GM12878 (cell line): Measurements from ENCODE around the gene SLC44A3. TPM values are rescaled to one million over a fixed set of nuclear protein-coding genes. Genes with fewer than 3 reads are reported as not detected.

Source experiments
- ATAC-seq: fragments of 200-7000 bp; cut with Tn5 transposase; 3 replicates; pipeline ENCODE4 v1.9.1; 2020; ENCODE audit warnings: mild to moderate bottlenecking, moderate library complexity
- BruUV-seq: library from RNA; stranded (reverse); fragments of 400-500 nt; replicated peaks from 2 replicates; lab custom pipeline; 2021; lab: Mats Ljungman, UMichigan
- CTCF ChIA-PET: fragments of 300-600 bp; sonication (Branson Sonifier 250); formaldehyde crosslinking; extraction: SDS; loops from one replicate; lab custom pipeline; 2021; ENCODE audit warnings: inconsistent platforms; lab: Yijun Ruan, JAX
- POLR2A ChIA-PET: fragments of 350-600 bp; formaldehyde crosslinking; extraction: SDS; loops from one replicate; lab custom pipeline; 2021; ENCODE audit warnings: inconsistent platforms; lab: Charles Lee
- RAD21 ChIA-PET: fragments of 300-600 bp; sonication (Branson Sonifier 250); formaldehyde crosslinking; loops from one replicate; lab custom pipeline; 2023; ENCODE audit warnings: antibody characterized with exemption; ENCODE audit not compliant: unreplicated experiment; lab: Charles Lee
- SMC1A ChIA-PET: fragments of 300-600 bp; sonication (Branson Sonifier 250); formaldehyde crosslinking; loops from one replicate; lab custom pipeline; 2023; ENCODE audit not compliant: unreplicated experiment, uncharacterized antibody; lab: Charles Lee
- DNase-seq: peaks from one replicate; pipeline ENCODE4 v3.0.0-alpha.2; 2011; ENCODE audit warnings: low read depth, low spot score
- FAIRE-seq: peaks from 3 replicates; lab custom pipeline; 2011; peaks lifted over from hg19 to GRCh38; lab: Jason Lieb, UNC
- H2AFZ ChIP-seq: 2 replicates; pipeline ENCODE4 v1.6.0; 2011; ENCODE audit warnings: low read depth, low read length, control low read depth; ENCODE audit not compliant: control insufficient read depth
- H3K27ac ChIP-seq: 2 replicates; pipeline ENCODE4 v1.5.1; 2011; ENCODE audit warnings: control low read depth; ENCODE audit not compliant: control insufficient read depth, insufficient read depth
- H3K27me3 ChIP-seq, 2 experiments: replicated peaks in 1 of 2; 2 replicates each; pipeline versions ENCODE4 v1.6.0 to v1.6.1; 2011; ENCODE audit warnings: low read length in 1 of 2; ENCODE audit not compliant: control insufficient read depth in 2 of 2, insufficient read depth in 2 of 2
- H3K36me3 ChIP-seq, 2 experiments: 2 replicates each; pipeline ENCODE4 v1.5.1; 2011; ENCODE audit warnings: low read length in 1 of 2; ENCODE audit not compliant: control insufficient read depth in 2 of 2, insufficient read depth in 2 of 2
- H3K4me1 ChIP-seq: 2 replicates; pipeline ENCODE4 v1.6.1; 2011; ENCODE audit warnings: mild to moderate bottlenecking, low read length, moderate library complexity, mixed read lengths; ENCODE audit not compliant: control insufficient read depth, insufficient read depth
- H3K4me2 ChIP-seq: 2 replicates; pipeline ENCODE4 v1.6.0; 2011; ENCODE audit warnings: control low read depth; ENCODE audit not compliant: control insufficient read depth, insufficient read depth
- H3K4me3 ChIP-seq: fragments of 200-600 bp; sonication (generic); 2 replicates; pipeline ENCODE4 v1.5.1; 2016
- H3K79me2 ChIP-seq: 2 replicates; pipeline ENCODE4 v1.6.0; 2011; ENCODE audit warnings: low read length; ENCODE audit not compliant: control insufficient read depth, insufficient read depth
- H3K9ac ChIP-seq: 2 replicates; pipeline ENCODE4 v1.8.0; 2011; ENCODE audit warnings: low read length, control low read depth, mixed read lengths; ENCODE audit not compliant: control insufficient read depth, insufficient read depth
- H3K9me3 ChIP-seq: replicated peaks from 3 replicates; pipeline ENCODE4 v1.5.1; 2011; ENCODE audit warnings: mild to moderate bottlenecking, low read length; ENCODE audit not compliant: control insufficient read depth, insufficient read depth
- H4K20me1 ChIP-seq: 2 replicates; pipeline ENCODE4 v1.6.0; 2011; ENCODE audit not compliant: control insufficient read depth, insufficient read depth
- MEF2B ChIP-seq: fragments of 450-650 bp; IDR thresholded peaks from 2 replicates; pipeline ENCODE4 v1.6.1; 2018; ENCODE audit warnings: mild to moderate bottlenecking, moderate library complexity; ENCODE audit not compliant: partially characterized antibody, poor library complexity, severe bottlenecking
- NR2C2 ChIP-seq: IDR thresholded peaks from 2 replicates; pipeline ENCODE4 v1.6.1; 2011; ENCODE audit warnings: borderline replicate concordance, low read depth; ENCODE audit not compliant: control insufficient read depth, insufficient read length
- NR2F1 ChIP-seq: fragments of 450-650 bp; conservative IDR thresholded peaks from 2 replicates; pipeline ENCODE4 v1.6.1; 2017; ENCODE audit warnings: mild to moderate bottlenecking
- STAT1 ChIP-seq: fragments of 450-650 bp; conservative IDR thresholded peaks from 2 replicates; pipeline ENCODE4 v1.6.1; 2014; ENCODE audit warnings: antibody characterized with exemption, mild to moderate bottlenecking
- TARDBP ChIP-seq: IDR thresholded peaks from 2 replicates; pipeline ENCODE4 v1.6.1; 2016; ENCODE audit warnings: borderline replicate concordance
- TBL1XR1 ChIP-seq: IDR thresholded peaks from 2 replicates; pipeline ENCODE4 v1.6.1; 2012; ENCODE audit warnings: low read depth, low read length, improper control_type of control experiment
- YBX1 ChIP-seq: fragments of 450-650 bp; IDR thresholded peaks from 2 replicates; pipeline ENCODE4 v1.6.1; 2016; ENCODE audit warnings: antibody characterized with exemption
- ZSCAN29 ChIP-seq: fragments of 450-650 bp; IDR thresholded peaks from 2 replicates; pipeline ENCODE4 v1.6.1; 2017; ENCODE audit warnings: mild to moderate bottlenecking, moderate library complexity
- WGBS: methylation state at CpG from one replicate; pipeline ENCODE4 v1.1.6; 2016; ENCODE audit warnings: low lambda C conversion rate; ENCODE audit not compliant: insufficient replicate concordance, insufficient coverage; ENCODE audit errors: missing lambda C conversion rate; 5-methylcytosine and 5-hydroxymethylcytosine counted together
- in situ Hi-C: fragments of 300-500 bp; cut with MboI; formaldehyde crosslinking; loops from 9 replicates; pipeline ENCODE4 v1.14.3; 2018; ENCODE audit warnings: mixed read lengths
- intact Hi-C: fragments of 100-400 bp; cut with micrococcal nuclease; formaldehyde crosslinking; loops from one replicate; pipeline ENCODE4 v1.14.2; 2022; ENCODE audit not compliant: unreplicated experiment
- polyA plus RNA-seq, 11 experiments: library from polyadenylated mRNA; depleted of rRNA in 4 of 11; unstranded in 6 of 11; stranded (reverse) in 5 of 11; fragments of >200 nt; fragmentation: Nextera tagmentation in 4 of 11; fragmentation: Illumina TruSeq in 1 of 11; extraction: Ambion mirVana in 4 of 11; extraction: Trizol in 1 of 11; gene quantifications; 1 replicate in 1 of 11; 2 replicates in 10 of 11; pipeline versions ENCODE4 v1.2.1 to v1.2.3, GENCODE V29; 2011 to 2016; ENCODE audit warnings: inconsistent platforms in 2 of 11, missing spikeins in 2 of 11, low read depth in 1 of 11
- total RNA-seq, 4 experiments: library from RNA; depleted of rRNA in 3 of 4; stranded (reverse); fragments of >200 nt in 3 of 4; fragmentation: Illumina TruSeq in 1 of 4; extraction: Trizol in 1 of 4; gene quantifications; 2 replicates each; pipeline versions ENCODE4 v1.2.1 to v1.2.3, GENCODE V29; 2013 to 2021
- TF ChIP-seq, protein P1 (sequence below): fragments of 150-350 bp; IDR thresholded peaks from 2 replicates; pipeline ENCODE4 v1.6.1; 2016; ENCODE audit warnings: low read depth, low read length
- TF ChIP-seq, protein P2 (sequence below): IDR thresholded peaks from 2 replicates; pipeline ENCODE4 v1.6.1; 2012; ENCODE audit warnings: low read length, inconsistent platforms

SLC44A3 gene
- total and polyA plus RNA-seq, 10 of the 15 experiments (the other 5 are each of a cell fraction or from before 2014, with no cell fraction given): not detected

DNA sequence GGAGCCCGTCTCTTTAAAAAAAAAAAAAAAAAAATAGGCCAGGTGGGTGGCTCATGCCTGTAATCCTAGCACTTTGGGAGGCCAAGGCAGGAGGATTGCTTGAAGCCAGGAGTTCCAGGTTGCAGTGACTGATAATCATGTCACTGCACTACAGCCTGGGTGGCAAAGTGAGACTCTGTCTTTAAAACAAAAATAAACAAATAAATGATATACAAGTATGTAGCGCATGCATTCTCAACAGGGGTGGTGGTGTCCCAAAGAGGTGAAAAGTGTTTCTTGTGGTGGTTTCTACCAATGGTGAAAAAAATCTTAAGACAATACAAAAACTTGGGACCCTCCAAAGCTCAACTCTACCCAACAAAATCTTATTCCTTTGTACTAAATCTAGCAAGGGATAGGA, 88.8 kb downstream of the SLC44A3 start (continued):
- TF ChIP-seq, protein P1, sequence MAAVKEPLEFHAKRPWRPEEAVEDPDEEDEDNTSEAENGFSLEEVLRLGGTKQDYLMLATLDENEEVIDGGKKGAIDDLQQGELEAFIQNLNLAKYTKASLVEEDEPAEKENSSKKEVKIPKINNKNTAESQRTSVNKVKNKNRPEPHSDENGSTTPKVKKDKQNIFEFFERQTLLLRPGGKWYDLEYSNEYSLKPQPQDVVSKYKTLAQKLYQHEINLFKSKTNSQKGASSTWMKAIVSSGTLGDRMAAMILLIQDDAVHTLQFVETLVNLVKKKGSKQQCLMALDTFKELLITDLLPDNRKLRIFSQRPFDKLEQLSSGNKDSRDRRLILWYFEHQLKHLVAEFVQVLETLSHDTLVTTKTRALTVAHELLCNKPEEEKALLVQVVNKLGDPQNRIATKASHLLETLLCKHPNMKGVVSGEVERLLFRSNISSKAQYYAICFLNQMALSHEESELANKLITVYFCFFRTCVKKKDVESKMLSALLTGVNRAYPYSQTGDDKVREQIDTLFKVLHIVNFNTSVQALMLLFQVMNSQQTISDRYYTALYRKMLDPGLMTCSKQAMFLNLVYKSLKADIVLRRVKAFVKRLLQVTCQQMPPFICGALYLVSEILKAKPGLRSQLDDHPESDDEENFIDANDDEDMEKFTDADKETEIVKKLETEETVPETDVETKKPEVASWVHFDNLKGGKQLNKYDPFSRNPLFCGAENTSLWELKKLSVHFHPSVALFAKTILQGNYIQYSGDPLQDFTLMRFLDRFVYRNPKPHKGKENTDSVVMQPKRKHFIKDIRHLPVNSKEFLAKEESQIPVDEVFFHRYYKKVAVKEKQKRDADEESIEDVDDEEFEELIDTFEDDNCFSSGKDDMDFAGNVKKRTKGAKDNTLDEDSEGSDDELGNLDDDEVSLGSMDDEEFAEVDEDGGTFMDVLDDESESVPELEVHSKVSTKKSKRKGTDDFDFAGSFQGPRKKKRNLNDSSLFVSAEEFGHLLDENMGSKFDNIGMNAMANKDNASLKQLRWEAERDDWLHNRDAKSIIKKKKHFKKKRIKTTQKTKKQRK: no peak
- TF ChIP-seq, protein P2, sequence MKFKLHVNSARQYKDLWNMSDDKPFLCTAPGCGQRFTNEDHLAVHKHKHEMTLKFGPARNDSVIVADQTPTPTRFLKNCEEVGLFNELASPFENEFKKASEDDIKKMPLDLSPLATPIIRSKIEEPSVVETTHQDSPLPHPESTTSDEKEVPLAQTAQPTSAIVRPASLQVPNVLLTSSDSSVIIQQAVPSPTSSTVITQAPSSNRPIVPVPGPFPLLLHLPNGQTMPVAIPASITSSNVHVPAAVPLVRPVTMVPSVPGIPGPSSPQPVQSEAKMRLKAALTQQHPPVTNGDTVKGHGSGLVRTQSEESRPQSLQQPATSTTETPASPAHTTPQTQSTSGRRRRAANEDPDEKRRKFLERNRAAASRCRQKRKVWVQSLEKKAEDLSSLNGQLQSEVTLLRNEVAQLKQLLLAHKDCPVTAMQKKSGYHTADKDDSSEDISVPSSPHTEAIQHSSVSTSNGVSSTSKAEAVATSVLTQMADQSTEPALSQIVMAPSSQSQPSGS: no peak

DNA sequence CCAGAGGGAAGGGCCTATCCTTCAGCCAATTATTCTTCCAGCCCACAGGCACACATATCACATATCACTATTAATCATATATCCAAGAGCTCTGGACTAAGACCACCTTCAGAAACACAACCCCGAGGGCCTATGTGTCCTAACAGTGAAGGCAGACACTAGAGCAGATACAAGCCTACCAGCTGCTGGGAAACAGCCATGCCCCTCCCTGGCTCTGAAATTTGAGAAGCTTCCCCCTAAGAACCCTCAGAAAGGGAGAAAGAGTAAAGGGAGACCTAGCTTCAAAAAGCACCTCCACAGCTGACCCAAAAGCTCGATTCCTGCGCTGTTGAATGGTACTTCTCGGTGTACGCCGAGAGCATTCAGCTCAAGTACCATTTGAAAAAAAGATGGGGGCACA, 89.3 kb downstream of the SLC44A3 start:
- TF ChIP-seq TARDBP (no peak), TBL1XR1 (no peak), NR2C2 (no peak), NR2F1 (no peak), MEF2B (no peak), ZSCAN29 (no peak), YBX1 (no peak), STAT1 (no peak)
- WGBS: 76% methylated on average over 6 of the region's 6 CpGs
- FAIRE-seq: no peak
- no peak overlapping the region for H3K4me3 ChIP-seq
- no peaks in the 10 kb centered on the region for H3K9me3 ChIP-seq
- no peak overlapping the region for H2AFZ ChIP-seq
- no peak for ATAC-seq
- no peaks in the 10 kb centered on the region for H3K4me1 ChIP-seq
- ChIA-PET SMC1A (no interaction called here), RAD21 (no interaction called here), POLR2A (no interaction called here), CTCF (interaction anchor here (0.9 kb wide), 1 partner anchor 42 kb away, joined by 3 read pairs; no protein-coding TSS in a partner anchor)
- H3K27ac ChIP-seq: no peak overlapping the region
- in situ Hi-C loops: no loop called here
- H3K79me2 ChIP-seq: no peaks in the 10 kb centered on the region
- no peaks in the 10 kb centered on the region for H4K20me1 ChIP-seq
- no peaks in the 10 kb centered on the region for H3K36me3 ChIP-seq
- no peak overlapping the region for H3K9ac ChIP-seq
- no TSS peak for BruUV-seq
- intact Hi-C loops: no loop called here
- H3K4me2 ChIP-seq: no peak overlapping the region
- no peaks in the 10 kb centered on the region; a peak in 1 of 4 replicates for H3K27me3 ChIP-seq
- DNase-seq: no peak
